H1 (cell line): ENCODE data around the gene SLC52A3.

Source experiments
- EGR1 ChIP-seq: IDR thresholded peaks from 2 replicates; pipeline ENCODE4 v1.6.1; 2011; ENCODE audit warnings: low read depth, low read length, borderline replicate concordance
- EZH2 ChIP-seq: fragments of 200-600 bp; sonication (generic); IDR thresholded peaks from 2 replicates; pipeline ENCODE4 v1.7.1; 2012; ENCODE audit warnings: low read depth, mild to moderate bottlenecking, moderate library complexity, low read length, inconsistent platforms; ENCODE audit not compliant: severe bottlenecking
- GABPA ChIP-seq: IDR thresholded peaks from 2 replicates; pipeline ENCODE4 v1.6.1; 2011; ENCODE audit warnings: mild to moderate bottlenecking, low read length, moderate library complexity, borderline replicate concordance; ENCODE audit not compliant: insufficient read depth
- POLR2A ChIP-seq, 2 experiments: IDR thresholded peaks; 1 replicate in 1 of 2; 2 replicates in 1 of 2; pipeline ENCODE4 v1.6.1; 2011; ENCODE audit warnings: low read depth in 2 of 2, low read length in 2 of 2, mild to moderate bottlenecking in 2 of 2; ENCODE audit errors: control extremely low read depth in 1 of 2
- SUZ12 ChIP-seq: fragments of 200-600 bp; sonication (generic); IDR thresholded peaks from 2 replicates; pipeline ENCODE4 v1.6.1; 2012; ENCODE audit warnings: mild to moderate bottlenecking, inconsistent platforms, low read length, moderate library complexity, mixed read lengths
- TF ChIP-seq, protein P1 (sequence below): IDR thresholded peaks from 2 replicates; pipeline ENCODE4 v1.6.1; 2012; ENCODE audit warnings: inconsistent platforms
- TF ChIP-seq, protein P2 (sequence below), 3 experiments: IDR thresholded peaks; 1 replicate in 2 of 3; 2 replicates in 1 of 3; pipeline versions ENCODE4 v1.5.1 to v1.6.1; 2011; ENCODE audit warnings: low read length in 3 of 3, mild to moderate bottlenecking in 3 of 3, inconsistent platforms in 2 of 3, low read depth in 1 of 3, moderate library complexity in 1 of 3; ENCODE audit not compliant: insufficient read depth in 1 of 3; ENCODE audit errors: control extremely low read depth in 1 of 3

DNA sequence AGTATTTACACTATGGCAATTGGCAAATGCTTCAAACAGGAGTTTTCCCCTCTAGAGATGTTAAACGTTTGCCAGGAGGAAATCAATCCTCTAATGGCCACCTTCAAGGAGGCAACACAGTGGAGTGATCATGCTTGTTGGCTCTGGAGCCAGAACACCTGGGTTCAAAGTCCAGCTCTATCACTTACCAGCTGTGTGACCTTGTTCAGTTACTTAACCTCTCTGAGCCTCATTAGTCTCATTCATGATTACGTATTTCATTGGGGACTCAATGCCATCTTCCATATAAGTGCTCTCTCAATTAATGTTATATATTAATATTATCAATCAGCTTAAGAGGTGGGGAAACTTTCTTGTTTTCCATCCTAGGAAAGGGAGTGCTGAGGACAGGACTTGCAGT is 26.1 kb downstream of the SLC52A3 start:
- TF ChIP-seq EZH2 (no peak), GABPA (no peak), POLR2A (IDR thresholded peaks at IDR 0.05; ENCODE audit: control extremely low read depth in 1 of 2, low read depth in 2 of 2, low read length in 2 of 2) (no peak), SUZ12 (no peak), EGR1 (no peak)
- TF ChIP-seq, protein P1, sequence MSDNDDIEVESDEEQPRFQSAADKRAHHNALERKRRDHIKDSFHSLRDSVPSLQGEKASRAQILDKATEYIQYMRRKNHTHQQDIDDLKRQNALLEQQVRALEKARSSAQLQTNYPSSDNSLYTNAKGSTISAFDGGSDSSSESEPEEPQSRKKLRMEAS = no peak
- TF ChIP-seq, protein P2, sequence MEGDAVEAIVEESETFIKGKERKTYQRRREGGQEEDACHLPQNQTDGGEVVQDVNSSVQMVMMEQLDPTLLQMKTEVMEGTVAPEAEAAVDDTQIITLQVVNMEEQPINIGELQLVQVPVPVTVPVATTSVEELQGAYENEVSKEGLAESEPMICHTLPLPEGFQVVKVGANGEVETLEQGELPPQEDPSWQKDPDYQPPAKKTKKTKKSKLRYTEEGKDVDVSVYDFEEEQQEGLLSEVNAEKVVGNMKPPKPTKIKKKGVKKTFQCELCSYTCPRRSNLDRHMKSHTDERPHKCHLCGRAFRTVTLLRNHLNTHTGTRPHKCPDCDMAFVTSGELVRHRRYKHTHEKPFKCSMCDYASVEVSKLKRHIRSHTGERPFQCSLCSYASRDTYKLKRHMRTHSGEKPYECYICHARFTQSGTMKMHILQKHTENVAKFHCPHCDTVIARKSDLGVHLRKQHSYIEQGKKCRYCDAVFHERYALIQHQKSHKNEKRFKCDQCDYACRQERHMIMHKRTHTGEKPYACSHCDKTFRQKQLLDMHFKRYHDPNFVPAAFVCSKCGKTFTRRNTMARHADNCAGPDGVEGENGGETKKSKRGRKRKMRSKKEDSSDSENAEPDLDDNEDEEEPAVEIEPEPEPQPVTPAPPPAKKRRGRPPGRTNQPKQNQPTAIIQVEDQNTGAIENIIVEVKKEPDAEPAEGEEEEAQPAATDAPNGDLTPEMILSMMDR (IDR thresholded peaks at IDR 0.05; ENCODE audit: control extremely low read depth in 1 of 3, insufficient read depth in 1 of 3, low read depth in 1 of 3, low read length in 3 of 3) = no peak
